IMR-90 (cell line): ENCODE measurements around the gene SETD9. TPM values are rescaled to one million over a fixed set of nuclear protein-coding genes. Genes with fewer than 3 reads are reported as not detected.

Experiments
- ATAC-seq: fragments of 200-7000 bp; cut with Tn5 transposase; 2 replicates; pipeline ENCODE4 v1.9.1; 2020; ENCODE audit warnings: low read depth, mild to moderate bottlenecking, moderate library complexity
- BruUV-seq: library from RNA; stranded (reverse); fragments of 400-500 nt; replicated peaks from 2 replicates; lab custom pipeline; 2021; lab: Mats Ljungman, UMichigan
- CTCF ChIA-PET: fragments of 300-600 bp; formaldehyde crosslinking; extraction: SDS; loops from one replicate; lab custom pipeline; 2021; ENCODE audit warnings: antibody characterized with exemption; lab: Yijun Ruan, JAX
- POLR2A ChIA-PET: fragments of 300-600 bp; sonication (Branson Sonifier 250); formaldehyde crosslinking; loops from one replicate; lab custom pipeline; 2022; ENCODE audit warnings: antibody characterized with exemption; ENCODE audit not compliant: unreplicated experiment; lab: Charles Lee
- DNase-seq: peaks from one replicate; pipeline ENCODE4 v3.0.0; 2013
- H2AFZ ChIP-seq: replicated peaks from 2 replicates; pipeline ENCODE3; 2013; ENCODE audit warnings: low read length, mild to moderate bottlenecking; ENCODE audit not compliant: poor library complexity
- H2AK5ac ChIP-seq: 2 replicates; pipeline ENCODE4 v1.6.1; 2013; ENCODE audit warnings: low read depth, low read length, inconsistent platforms
- H2AK9ac ChIP-seq: replicated peaks from 2 replicates; pipeline ENCODE3; 2013; ENCODE audit warnings: mild to moderate bottlenecking, low read depth, low read length, moderate library complexity; ENCODE audit not compliant: poor library complexity
- H2BK120ac ChIP-seq: 2 replicates; pipeline ENCODE4 v1.6.1; 2013; ENCODE audit warnings: low read depth, low read length, inconsistent platforms
- H2BK15ac ChIP-seq: 3 replicates; pipeline ENCODE4 v1.6.1; 2013; ENCODE audit warnings: low read depth, low read length, inconsistent platforms
- H2BK20ac ChIP-seq: 2 replicates; pipeline ENCODE4 v1.6.1; 2013; ENCODE audit warnings: low read depth, mild to moderate bottlenecking, inconsistent platforms, low read length, moderate library complexity
- H2BK5ac ChIP-seq: 2 replicates; pipeline ENCODE4 v1.6.1; 2013; ENCODE audit warnings: mild to moderate bottlenecking, low read depth, low read length, inconsistent platforms; ENCODE audit not compliant: poor library complexity, severe bottlenecking
- H3K14ac ChIP-seq: replicated peaks from 2 replicates; pipeline ENCODE4 v1.6.1; 2013; ENCODE audit warnings: low read depth, low read length, inconsistent platforms
- H3K18ac ChIP-seq: 2 replicates; pipeline ENCODE4 v1.6.1; 2013; ENCODE audit warnings: low read depth, low read length, control low read depth
- H3K23ac ChIP-seq: 2 replicates; pipeline ENCODE4 v1.6.1; 2013; ENCODE audit warnings: low read depth, low read length, inconsistent platforms
- H3K27ac ChIP-seq: 2 replicates; pipeline ENCODE4 v1.5.1; 2013; ENCODE audit warnings: mild to moderate bottlenecking, control low read depth, low read length; ENCODE audit not compliant: insufficient read depth
- H3K27me3 ChIP-seq: 2 replicates; pipeline ENCODE4 v1.6.1; 2013; ENCODE audit warnings: low read length; ENCODE audit not compliant: control insufficient read depth, insufficient read depth
- H3K36me3 ChIP-seq: 2 replicates; pipeline ENCODE4 v1.6.1; 2013; ENCODE audit warnings: low read length, mixed read lengths; ENCODE audit not compliant: control insufficient read depth, insufficient read depth
- H3K4ac ChIP-seq: 2 replicates; pipeline ENCODE4 v1.6.1; 2013; ENCODE audit warnings: low read depth, low read length, inconsistent platforms
- H3K4me1 ChIP-seq: 2 replicates; pipeline ENCODE4 v1.6.1; 2013; ENCODE audit warnings: low read length, mixed read lengths; ENCODE audit not compliant: control insufficient read depth, insufficient read depth
- H3K4me2 ChIP-seq: 2 replicates; pipeline ENCODE4 v1.6.1; 2013; ENCODE audit warnings: low read depth, mild to moderate bottlenecking, control low read depth, low read length, moderate library complexity
- H3K4me3 ChIP-seq: 2 replicates; pipeline ENCODE4 v1.5.1; 2013; ENCODE audit warnings: low read depth, mild to moderate bottlenecking, control low read depth, low read length, moderate library complexity; ENCODE audit not compliant: insufficient read depth
- H3K56ac ChIP-seq: 2 replicates; pipeline ENCODE4 v1.6.1; 2013; ENCODE audit warnings: low read length, inconsistent platforms; ENCODE audit not compliant: insufficient read depth; ENCODE audit errors: extremely low read depth
- H3K79me1 ChIP-seq, 2 experiments: 2 replicates each; pipeline ENCODE4 v1.6.1; 2013; ENCODE audit warnings: low read length in 2 of 2, inconsistent platforms in 1 of 2, low read depth in 1 of 2
- H3K9ac ChIP-seq: 2 replicates; pipeline ENCODE4 v1.6.1; 2013; ENCODE audit warnings: low read depth, low read length, control low read depth
- H3K9me1 ChIP-seq: 2 replicates; pipeline ENCODE4 v1.6.1; 2013; ENCODE audit warnings: low read length, inconsistent platforms; ENCODE audit not compliant: insufficient read depth
- H3K9me3 ChIP-seq: 2 replicates; pipeline ENCODE4 v1.6.1; 2013; ENCODE audit warnings: low read length; ENCODE audit not compliant: control insufficient read depth, insufficient read depth
- H4K20me1 ChIP-seq: 2 replicates; pipeline ENCODE4 v1.6.1; 2013; ENCODE audit warnings: low read length, inconsistent platforms; ENCODE audit not compliant: insufficient read depth
- H4K5ac ChIP-seq: 2 replicates; pipeline ENCODE4 v1.6.1; 2013; ENCODE audit warnings: mild to moderate bottlenecking, low read depth, low read length, control low read depth
- H4K8ac ChIP-seq, 2 experiments: 2 replicates each; pipeline ENCODE4 v1.6.1; 2013; ENCODE audit warnings: low read depth in 2 of 2, low read length in 2 of 2, control low read depth in 1 of 2, inconsistent platforms in 1 of 2
- H4K91ac ChIP-seq: 2 replicates; pipeline ENCODE4 v1.6.1; 2013; ENCODE audit warnings: low read depth, low read length, inconsistent platforms; ENCODE audit not compliant: insufficient read depth
- BHLHE40 ChIP-seq: fragments of 150-350 bp; IDR thresholded peaks from 2 replicates; pipeline ENCODE4 v1.6.1; 2016; ENCODE audit warnings: mild to moderate bottlenecking, low read depth, low read length
- CEBPB ChIP-seq: IDR thresholded peaks from 2 replicates; pipeline ENCODE4 v1.6.1; 2012; ENCODE audit warnings: low read depth, low read length, improper control_type of control experiment
- FOS ChIP-seq: fragments of 150-350 bp; IDR thresholded peaks from 2 replicates; pipeline ENCODE4 v1.6.1; 2016; ENCODE audit warnings: low read depth, low read length
- MAFK ChIP-seq: IDR thresholded peaks from 2 replicates; pipeline ENCODE4 v1.6.1; 2012; ENCODE audit warnings: low read depth, low read length, improper control_type of control experiment
- MAZ ChIP-seq: IDR thresholded peaks from 2 replicates; pipeline ENCODE4 v1.6.1; 2012; ENCODE audit warnings: low read depth, mild to moderate bottlenecking, low read length, improper control_type of control experiment, moderate library complexity, borderline replicate concordance
- MXI1 ChIP-seq: IDR thresholded peaks from 2 replicates; pipeline ENCODE4 v1.6.1; 2012; ENCODE audit warnings: low read depth, mild to moderate bottlenecking, low read length, moderate library complexity, borderline replicate concordance
- POLR2A ChIP-seq: IDR thresholded peaks from 2 replicates; pipeline ENCODE4 v1.6.1; 2012; ENCODE audit warnings: mild to moderate bottlenecking, low read depth, low read length
- RCOR1 ChIP-seq: IDR thresholded peaks from 2 replicates; pipeline ENCODE4 v1.6.1; 2012; ENCODE audit warnings: mild to moderate bottlenecking, low read length, improper control_type of control experiment; ENCODE audit not compliant: insufficient replicate concordance
- RFX5 ChIP-seq: IDR thresholded peaks from 2 replicates; pipeline ENCODE4 v1.8.0; 2012; ENCODE audit warnings: low read depth, mild to moderate bottlenecking, low read length, moderate library complexity
- SMC3 ChIP-seq: fragments of 150-350 bp; IDR thresholded peaks from 2 replicates; pipeline ENCODE4 v1.6.1; 2016; ENCODE audit warnings: low read depth, mild to moderate bottlenecking, antibody characterized with exemption, low read length, moderate library complexity
- WGBS, 2 experiments: methylation state at CpG; one replicate each; pipeline versions ENCODE4 v1.1.5 to v1.1.7; 2013; ENCODE audit warnings: missing lambda C conversion rate in 2 of 2; ENCODE audit not compliant: insufficient read length in 1 of 2; ENCODE audit errors: extremely low coverage in 2 of 2; 5-methylcytosine and 5-hydroxymethylcytosine counted together
- dilution Hi-C: fragments of 300-500 bp; cut with HindIII; formaldehyde crosslinking; loops from one replicate; pipeline ENCODE4 v1.14.3; 2018; ENCODE audit warnings: low sequenced_read_pairs; ENCODE audit not compliant: unreplicated experiment
- in situ Hi-C: fragments of 300-500 bp; cut with MboI; formaldehyde crosslinking; loops from 3 replicates; pipeline ENCODE4 v1.14.3; 2019; ENCODE audit warnings: low sequenced_read_pairs, inconsistent platforms, mixed read lengths
- intact Hi-C: fragments of 100-400 bp; cut with micrococcal nuclease; formaldehyde crosslinking; loops from 2 replicates; pipeline ENCODE4 v1.10.0; 2022
- polyA plus RNA-seq, 3 experiments: library from polyadenylated mRNA; depleted of rRNA; stranded (reverse); fragments of >200 nt; gene quantifications; 2 replicates each; pipeline ENCODE4 v1.2.3, GENCODE V29; 2012; ENCODE audit warnings: low replicate concordance in 1 of 3
- total RNA-seq: library from RNA; depleted of rRNA; stranded (reverse); fragments of >200 nt; gene quantifications from 2 replicates; pipeline ENCODE4 v1.2.3, GENCODE V29; 2012
- TF ChIP-seq, protein P1 (sequence below): fragments of 150-350 bp; IDR thresholded peaks from 2 replicates; pipeline ENCODE4 v1.6.1; 2017; ENCODE audit warnings: mild to moderate bottlenecking, antibody characterized with exemption, low read length, low read depth

Gene SETD9
- total and polyA plus RNA-seq, 2 of the 4 experiments (the other 2 are of a cell fraction), result 3.9 to 8.1 TPM

- CTCF ChIA-PET, result no interaction called here
Measured at GRCh38 chr5:56951126-56951945, 41.9 kb downstream of the SETD9 start.

More at GRCh38 chr5:56951126-56951945, 41.9 kb downstream of the SETD9 start:
- Histone ChIP-seq H2AK5ac (no peak overlapping the region), H3K9me1 (0 out of 2 replicates have a peak, but pooled peaks cover 3% of the 10 kb centered on the region), H4K8ac (peak overlapping the region in 1 of 2 experiments; percentile 28; a peak in 1 of 4 replicates), H3K4me3 (peak overlapping the region; percentile 57), H4K91ac (no peak overlapping the region), H2BK120ac (no peak overlapping the region), H3K4me2 (peak overlapping the region; percentile 94), H2BK5ac (peak overlapping the region; percentile 63), H4K5ac (no peak overlapping the region), H4K20me1 (0 out of 2 replicates have a peak, but pooled peaks cover 5% of the 10 kb centered on the region), H3K36me3 (peaks cover 2% of the 10 kb centered on the region), H3K23ac (peak overlapping the region; percentile 57), H3K18ac (no peak overlapping the region; the same call in 1 of the 2 replicates), H3K79me1 (peaks cover 8 to 16% of the 10 kb centered on the region in 2 experiments), H3K27ac (peak overlapping the region; percentile 70), H2BK15ac (no peak overlapping the region), H3K4me1 (peaks cover 2% of the 10 kb centered on the region; the same call in 1 of the 2 replicates), H2AFZ (peak overlapping the region; percentile 90), H3K4ac (0 out of 2 replicates have a peak overlapping the region, but pooled peaks have one; percentile 25), H2AK9ac (peak overlapping the region; percentile 8), H2BK20ac (no peak overlapping the region), H3K56ac (no peak overlapping the region), H3K9me3 (no peaks in the 10 kb centered on the region), H3K9ac (peak overlapping the region; percentile 67), H3K27me3 (peaks cover 6% of the 10 kb centered on the region; the same call in 1 of the 2 replicates), H3K14ac (0 out of 2 replicates have a peak overlapping the region, but pooled peaks have one; percentile 22)
- DNase-seq (no peak), ATAC-seq (peak; percentile 55)
- no peak for TF ChIP-seq FOS
- TF ChIP-seq, protein P1, sequence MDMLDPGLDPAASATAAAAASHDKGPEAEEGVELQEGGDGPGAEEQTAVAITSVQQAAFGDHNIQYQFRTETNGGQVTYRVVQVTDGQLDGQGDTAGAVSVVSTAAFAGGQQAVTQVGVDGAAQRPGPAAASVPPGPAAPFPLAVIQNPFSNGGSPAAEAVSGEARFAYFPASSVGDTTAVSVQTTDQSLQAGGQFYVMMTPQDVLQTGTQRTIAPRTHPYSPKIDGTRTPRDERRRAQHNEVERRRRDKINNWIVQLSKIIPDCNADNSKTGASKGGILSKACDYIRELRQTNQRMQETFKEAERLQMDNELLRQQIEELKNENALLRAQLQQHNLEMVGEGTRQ, result no peak
- TF ChIP-seq SMC3, result no peak
- TF ChIP-seq BHLHE40, result no peak
- no peak; the same call in 1 of the 2 replicates for TF ChIP-seq POLR2A
- TF ChIP-seq MAFK, result no peak
- TF ChIP-seq RCOR1, result no peak
- TF ChIP-seq MAZ, result no peak; the same call in 1 of the 2 replicates
- no peak for TF ChIP-seq MXI1
- TF ChIP-seq CEBPB, result no peak
- TF ChIP-seq RFX5, result no peak
- POLR2A ChIA-PET, result interaction anchor here (0.6 kb wide), 2 partner anchors 23 to 31 kb away, joined by 3 read pairs; no protein-coding TSS in a partner anchor
- no TSS peak for BruUV-seq
- intact Hi-C loops (loop anchor here (5.0 kb wide), 2 partner anchors 186 to 1511 kb away; partner anchors contain the start of gene PLK2), in situ Hi-C loops (no loop called here), dilution Hi-C loops (no loop called here)
- WGBS, 2 experiments, result 1% methylated on average over 16 of the region's 85 CpGs; no CpG with 5 or more reads in 1 of the 2 experiments
